T47D (cell line): Measurements from ENCODE around the gene ABI3BP.
"Not testable (repeated sequence)": the region's sequence is repeated elsewhere in the genome, so short reads cannot be mapped to it uniquely, and the experiment has no call there.

ENCODE experiments used
- DNase-seq, 2 experiments: peaks; one replicate each; pipeline versions ENCODE4 v3.0.0 to v3.0.0-alpha.2; 2011 to 2012; ENCODE audit warnings: low read depth in 1 of 2, low spot score in 1 of 2
- JUND ChIP-seq: IDR thresholded peaks from 2 replicates; pipeline ENCODE4 v1.6.1; 2012; ENCODE audit warnings: low read depth
- in situ Hi-C: cut with HindIII; loops from 2 replicates; pipeline ENCODE4 v1.10.0; 2016; ENCODE audit warnings: low sequenced_read_pairs, low pct_unique_long_range_greater_than_20kb

The ABI3BP gene

GRCh38 chr3:100954199-100954935 lies 38.9 kb downstream of the ABI3BP start:
- no peak for DNase-seq
- in situ Hi-C loops: no loop called here
- TF ChIP-seq JUND: no peak

GRCh38 chr3:100953103-100953502 lies 40.1 kb downstream of the ABI3BP start:
- TF ChIP-seq JUND: no peak
- in situ Hi-C loops: no loop called here

DNA sequence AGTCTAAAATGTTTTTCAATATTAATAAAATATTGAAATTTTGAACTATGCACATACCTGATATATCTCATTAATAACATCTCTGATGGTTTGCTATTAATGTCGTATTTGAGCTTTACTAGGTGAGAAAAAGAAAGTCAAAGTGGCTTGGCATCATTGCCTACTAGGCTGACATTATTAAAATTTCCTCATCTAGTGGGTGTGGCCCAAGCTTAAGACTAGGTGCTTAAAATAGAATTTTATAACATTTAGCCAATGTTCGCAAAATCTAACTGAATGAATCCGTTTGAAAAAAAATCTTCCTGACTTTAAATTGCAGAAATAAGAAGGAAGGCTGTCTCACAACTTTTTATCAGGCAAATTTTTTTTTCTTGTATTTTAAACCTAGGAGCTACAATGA lies 46.1 kb downstream of the ABI3BP start:
- DNase-seq: no peak
- in situ Hi-C loops: no loop called here
- TF ChIP-seq JUND: no peak

More at GRCh38 chr3:100953103-100953502, 40.1 kb downstream of the ABI3BP start:
- DNase-seq: no peak

DNA sequence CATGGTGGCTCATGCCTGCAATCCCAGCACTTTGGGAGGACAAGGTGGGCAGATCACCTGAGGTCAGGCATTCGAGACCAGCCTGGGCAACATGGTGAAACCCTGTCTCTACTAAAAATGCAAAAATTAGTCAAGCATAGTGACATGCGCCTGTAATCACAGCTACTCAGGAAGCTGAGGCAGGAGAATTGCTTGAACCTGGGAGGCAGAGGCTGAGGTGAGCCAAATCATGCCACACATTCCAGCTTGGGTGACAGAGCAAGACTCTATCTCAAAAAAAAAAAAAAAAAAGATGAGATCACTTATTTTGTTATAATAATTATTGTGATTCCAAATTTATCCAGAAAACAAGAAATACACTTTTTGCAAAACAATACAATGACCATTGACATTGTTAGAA lies 47.1 kb downstream of the ABI3BP start:
- DNase-seq, in situ Hi-C loops: not testable (repeated sequence)

DNA sequence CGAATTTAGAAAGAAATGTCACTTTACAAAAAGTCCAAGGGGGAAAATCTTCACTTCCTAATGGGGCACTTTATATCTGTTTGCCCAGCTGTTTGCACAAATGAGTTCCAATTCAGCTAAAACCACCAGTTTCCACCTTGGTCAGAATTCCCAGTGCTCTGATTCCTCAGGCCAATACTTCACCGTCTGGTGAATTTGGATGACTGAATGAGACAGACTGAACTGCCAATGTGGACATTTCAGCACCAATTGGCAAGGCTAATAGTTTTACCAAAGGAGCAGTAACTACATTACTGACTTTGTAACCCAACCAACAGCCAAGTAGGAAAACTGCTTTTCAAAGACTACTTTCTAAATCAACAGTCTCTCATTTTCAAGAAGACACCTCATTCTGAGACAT lies 51.8 kb downstream of the ABI3BP start:
- DNase-seq: no peak
- in situ Hi-C loops: no loop called here
- no peak for TF ChIP-seq JUND

DNA sequence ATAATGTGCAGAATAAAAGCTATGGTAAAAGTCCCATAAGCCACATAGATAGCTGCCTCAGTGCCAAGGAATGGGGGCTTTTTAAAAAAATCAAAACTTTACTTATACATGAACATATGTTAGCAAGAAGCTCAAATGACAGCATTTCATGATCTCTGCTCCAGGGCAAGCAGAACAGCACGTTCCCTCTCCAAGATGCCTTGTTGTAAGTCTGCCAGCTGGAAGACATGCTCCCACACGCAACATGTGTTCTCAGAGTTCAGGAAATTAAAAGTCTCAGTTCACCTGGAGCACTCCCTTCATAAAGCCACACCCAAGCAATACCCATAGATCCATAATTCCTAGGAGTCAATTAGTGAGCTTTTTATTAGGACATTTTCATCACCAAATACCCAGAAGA lies 52.2 kb downstream of the ABI3BP start:
- in situ Hi-C loops: no loop called here
- DNase-seq: no peak
- TF ChIP-seq JUND: no peak

DNA sequence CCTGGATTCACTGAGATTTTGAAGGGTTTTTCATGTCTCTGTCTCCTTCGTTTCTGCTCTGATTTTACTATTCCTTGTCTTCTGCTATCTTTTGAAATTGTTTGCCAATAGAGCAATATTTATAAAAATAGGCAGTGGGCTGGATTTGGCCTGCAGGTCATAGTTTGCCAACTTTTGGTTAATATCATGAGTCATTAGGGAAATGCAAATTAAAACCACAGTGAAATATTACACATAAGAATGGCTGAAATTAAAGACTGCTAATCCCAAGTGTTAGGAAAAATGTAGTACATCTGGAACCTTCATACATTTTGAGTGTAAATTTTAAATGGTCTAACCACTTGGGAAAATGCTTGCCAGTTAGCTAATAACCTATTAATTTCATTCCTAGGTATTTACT lies 56.3 kb downstream of the ABI3BP start:
- DNase-seq: no peak
- no peak for TF ChIP-seq JUND
- in situ Hi-C loops: no loop called here

GRCh38 chr3:100932491-100932890 lies 60.7 kb downstream of the ABI3BP start:
- no peak for DNase-seq
- no peak for TF ChIP-seq JUND
- in situ Hi-C loops: no loop called here

- no peak for TF ChIP-seq JUND
- no peak for DNase-seq
- in situ Hi-C loops: no loop called here
Observed at GRCh38 chr3:100928638-100929428, 64.4 kb downstream of the ABI3BP start.

DNA sequence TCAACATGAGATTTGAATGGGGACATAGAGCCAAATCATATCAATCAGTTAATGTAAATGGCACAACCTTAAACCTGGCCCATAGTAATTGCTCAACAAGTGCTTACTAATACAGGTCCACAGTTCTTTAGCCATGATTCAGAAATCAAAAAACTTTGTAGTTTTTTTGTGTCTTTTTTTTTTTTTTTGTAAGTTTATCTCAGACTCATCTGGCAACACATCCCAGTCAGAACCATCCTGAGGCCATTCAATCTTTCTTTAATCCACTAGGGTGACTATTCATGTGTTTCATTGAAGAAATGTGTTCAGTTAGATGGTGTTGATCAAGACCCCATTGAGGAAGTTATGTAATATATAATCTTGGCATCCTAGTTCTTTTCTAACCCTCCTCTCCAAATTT lies 65.4 kb downstream of the ABI3BP start:
- TF ChIP-seq JUND: no peak
- no peak for DNase-seq
- in situ Hi-C loops: no loop called here

- TF ChIP-seq JUND: no peak
- DNase-seq: no peak
- in situ Hi-C loops: no loop called here
Observed at GRCh38 chr3:100915706-100916495, 77.3 kb downstream of the ABI3BP start.

- no peak for TF ChIP-seq JUND
- DNase-seq: no peak
- in situ Hi-C loops: no loop called here
Observed at GRCh38 chr3:100913870-100914648, 79.2 kb downstream of the ABI3BP start.
